Ishikawa (cell line): ENCODE measurements around the gene ARID5B.
A peak's percentile ranks its signal among the peaks of the same experiment; 100 is the strongest.

Source experiments
- EP300 ChIP-seq: IDR thresholded peaks from 2 replicates; pipeline ENCODE4 v1.6.1; 2012; ENCODE audit warnings: borderline replicate concordance
- TAF1 ChIP-seq: IDR thresholded peaks from 2 replicates; pipeline ENCODE4 v1.6.1; 2012; ENCODE audit warnings: low read depth, mild to moderate bottlenecking
- ZBTB7A ChIP-seq: IDR thresholded peaks from 2 replicates; pipeline ENCODE4 v1.6.1; 2012; ENCODE audit warnings: low read depth
- TF ChIP-seq, protein P1 (sequence below): IDR thresholded peaks from 2 replicates; pipeline ENCODE4 v1.6.1; 2012
- TF ChIP-seq, protein P2 (sequence below): IDR thresholded peaks from 2 replicates; pipeline ENCODE4 v1.6.1; 2012

DNA sequence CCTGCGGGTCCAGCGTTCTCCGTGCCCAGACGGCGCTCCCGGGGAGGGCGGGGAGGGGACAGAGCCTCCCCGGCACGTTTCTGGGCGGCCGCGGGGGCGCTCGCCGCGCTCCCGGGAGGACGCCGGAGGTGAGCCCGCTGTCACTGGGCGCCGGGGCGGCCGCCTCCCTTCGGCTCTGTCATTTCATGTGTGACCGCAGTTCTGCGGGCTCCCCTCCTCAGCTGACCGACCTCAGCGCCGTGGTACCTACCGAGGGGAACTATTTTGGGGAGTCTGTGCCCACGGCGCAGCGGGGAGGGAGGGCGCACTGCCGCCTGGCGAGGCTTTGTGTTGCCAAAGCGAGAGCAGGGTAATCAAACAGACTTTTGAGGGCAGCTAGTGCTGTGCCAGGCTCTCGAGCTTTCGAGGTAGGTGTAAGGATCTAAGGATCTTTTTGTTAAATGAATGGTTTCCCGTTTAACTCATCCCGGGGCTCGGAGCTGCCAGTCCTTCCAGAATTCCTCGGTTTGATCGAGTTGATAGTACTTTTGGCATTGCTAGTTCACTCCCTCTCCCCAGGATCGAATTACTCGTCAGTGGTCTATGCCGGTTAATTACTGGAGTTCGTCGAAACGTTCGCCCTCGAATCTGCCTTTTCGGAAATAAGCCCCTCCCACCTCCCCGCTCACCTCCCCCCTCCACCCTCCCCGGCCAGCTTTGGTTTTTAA is 1.9 kb downstream of the ARID5B start:
- TF ChIP-seq ZBTB7A (no peak), TAF1 (0 out of 2 replicates have a peak, but pooled peaks have one; percentile 32), EP300 (0 out of 2 replicates have a peak, but pooled peaks have one; percentile 20)
- TF ChIP-seq, protein P1, sequence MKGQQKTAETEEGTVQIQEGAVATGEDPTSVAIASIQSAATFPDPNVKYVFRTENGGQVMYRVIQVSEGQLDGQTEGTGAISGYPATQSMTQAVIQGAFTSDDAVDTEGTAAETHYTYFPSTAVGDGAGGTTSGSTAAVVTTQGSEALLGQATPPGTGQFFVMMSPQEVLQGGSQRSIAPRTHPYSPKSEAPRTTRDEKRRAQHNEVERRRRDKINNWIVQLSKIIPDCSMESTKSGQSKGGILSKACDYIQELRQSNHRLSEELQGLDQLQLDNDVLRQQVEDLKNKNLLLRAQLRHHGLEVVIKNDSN: no peak
- TF ChIP-seq, protein P2, sequence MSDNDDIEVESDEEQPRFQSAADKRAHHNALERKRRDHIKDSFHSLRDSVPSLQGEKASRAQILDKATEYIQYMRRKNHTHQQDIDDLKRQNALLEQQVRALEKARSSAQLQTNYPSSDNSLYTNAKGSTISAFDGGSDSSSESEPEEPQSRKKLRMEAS: peak; percentile 24; the same call in 1 of the 2 replicates
